ENCODE measurements around the gene STYX.

DNA sequence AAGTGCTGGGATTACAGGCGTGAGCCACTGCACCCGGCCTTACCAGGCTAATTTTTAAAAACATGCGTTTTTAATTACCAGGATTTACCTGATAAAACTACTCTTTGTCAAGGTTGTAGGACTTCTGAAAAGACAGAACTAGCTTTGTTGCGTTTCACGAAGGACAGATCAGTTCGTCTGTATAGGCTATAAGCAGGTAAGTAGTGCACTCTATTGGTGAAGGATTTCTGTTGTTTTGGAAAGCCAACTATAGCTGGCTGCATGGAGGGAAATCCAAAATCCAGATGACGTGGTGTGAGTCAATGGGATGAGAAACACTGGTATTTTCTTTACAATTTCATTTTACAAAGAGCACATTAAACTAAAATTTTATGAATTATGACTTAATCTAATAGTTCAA is 46.9 kb downstream of the STYX start:
- TF ChIP-seq SP1 (IDR thresholded peaks at IDR 0.05) (no peak), FOXA1 (IDR thresholded peaks at IDR 0.05) (no peak), BHLHE40 (IDR thresholded peaks at IDR 0.05; ENCODE audit: borderline replicate concordance) (no peak), LEF1 (IDR thresholded peaks at IDR 0.05; ENCODE audit: borderline replicate concordance) (no peak), NFRKB (IDR thresholded peaks at IDR 0.05) (no peak), SUZ12 (IDR thresholded peaks at IDR 0.05) (no peak), L3MBTL2 (conservative IDR thresholded peaks at IDR 0.05) (no peak), TARDBP (IDR thresholded peaks at IDR 0.05) (no peak), FOXM1 (IDR thresholded peaks at IDR 0.05; ENCODE audit: borderline replicate concordance) (no peak)
- TF ChIP-seq, protein P1, sequence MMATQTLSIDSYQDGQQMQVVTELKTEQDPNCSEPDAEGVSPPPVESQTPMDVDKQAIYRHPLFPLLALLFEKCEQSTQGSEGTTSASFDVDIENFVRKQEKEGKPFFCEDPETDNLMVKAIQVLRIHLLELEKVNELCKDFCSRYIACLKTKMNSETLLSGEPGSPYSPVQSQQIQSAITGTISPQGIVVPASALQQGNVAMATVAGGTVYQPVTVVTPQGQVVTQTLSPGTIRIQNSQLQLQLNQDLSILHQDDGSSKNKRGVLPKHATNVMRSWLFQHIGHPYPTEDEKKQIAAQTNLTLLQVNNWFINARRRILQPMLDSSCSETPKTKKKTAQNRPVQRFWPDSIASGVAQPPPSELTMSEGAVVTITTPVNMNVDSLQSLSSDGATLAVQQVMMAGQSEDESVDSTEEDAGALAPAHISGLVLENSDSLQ (IDR thresholded peaks at IDR 0.05): no peak

Measured in HEK293T (cell line).